ENCODE measurements around the gene TOMM6. TPM values are rescaled to one million over a fixed set of nuclear protein-coding genes. Genes with fewer than 3 reads are reported as not detected.
"Not testable (repeated sequence)": the region's sequence is repeated elsewhere in the genome, so short reads cannot be mapped to it uniquely, and the experiment has no call there.

TOMM6 gene
- total and polyA plus RNA-seq, 4 experiments from 2014 or later, result 118 to 353 (median 213) TPM

- ChIA-PET POLR2A (ENCODE audit: partially characterized antibody) (no interaction called here), CTCF (ENCODE audit: partially characterized antibody) (no interaction called here)
- H3K36me3 Mint-ChIP-seq, result no peaks in the 10 kb centered on the region
- no peak overlapping the region for H3K27ac Mint-ChIP-seq
- no peaks in the 10 kb centered on the region for H3K4me1 Mint-ChIP-seq
- Histone ChIP-seq H3K4me3 (ENCODE audit: low read length in 2 of 2) (no peak overlapping the region), H3K4me1 (ENCODE audit: insufficient read depth, low read length) (no peaks in the 10 kb centered on the region), H3K9me3 (ENCODE audit: control insufficient read depth in 1 of 2, low read length in 2 of 2) (no peaks in the 10 kb centered on the region), H3K36me3 (ENCODE audit: insufficient read depth, low read length) (no peaks in the 10 kb centered on the region), H3K27ac (ENCODE audit: low read depth, low read length) (no peak overlapping the region), H3K27me3 (ENCODE audit: insufficient read depth, low read length) (no peaks in the 10 kb centered on the region)
- peaks cover 0 to 3% of the 10 kb centered on the region in 2 donors for H3K27me3 Mint-ChIP-seq
- no peaks in the 10 kb centered on the region for H3K9me3 Mint-ChIP-seq
- intact Hi-C loops (cut with micrococcal nuclease), result no loop called here
- no peak overlapping the region for H3K4me3 Mint-ChIP-seq
- no peak for DNase-seq
Observed at GRCh38 chr6:41757271-41757670, 30.2 kb upstream of the TOMM6 start.

GRCh38 chr6:41757931-41758640 lies 29.4 kb upstream of the TOMM6 start:
- POLR2A ChIA-PET (ENCODE audit: partially characterized antibody), result no interaction called here

GRCh38 chr6:41758641-41759035 lies 28.9 kb upstream of the TOMM6 start:
- no peak for DNase-seq
- ChIA-PET POLR2A (ENCODE audit: partially characterized antibody) (no interaction called here), CTCF (ENCODE audit: partially characterized antibody) (no interaction called here)
- H3K4me1 Mint-ChIP-seq, result no peaks in the 10 kb centered on the region
- Histone ChIP-seq H3K4me1 (ENCODE audit: insufficient read depth, low read length) (no peaks in the 10 kb centered on the region), H3K36me3 (ENCODE audit: insufficient read depth, low read length) (no peaks in the 10 kb centered on the region), H3K27me3 (ENCODE audit: insufficient read depth, low read length) (no peaks in the 10 kb centered on the region), H3K9me3 (ENCODE audit: control insufficient read depth in 1 of 2, low read length in 2 of 2) (no peaks in the 10 kb centered on the region), H3K27ac (ENCODE audit: low read depth, low read length) (no peak overlapping the region), H3K4me3 (ENCODE audit: low read length in 2 of 2) (no peak overlapping the region)
- no peaks in the 10 kb centered on the region for H3K36me3 Mint-ChIP-seq
- intact Hi-C loops (cut with micrococcal nuclease), result no loop called here
- no peak overlapping the region for H3K4me3 Mint-ChIP-seq
- H3K27ac Mint-ChIP-seq, result no peak overlapping the region
- no peaks in the 10 kb centered on the region for H3K9me3 Mint-ChIP-seq
- H3K27me3 Mint-ChIP-seq, result peaks cover 0 to 4% of the 10 kb centered on the region in 2 donors

More at GRCh38 chr6:41757931-41758640, 29.4 kb upstream of the TOMM6 start:
- H3K9me3 Mint-ChIP-seq, result no peaks in the 10 kb centered on the region
- Histone ChIP-seq H3K27me3 (ENCODE audit: insufficient read depth, low read length) (no peaks in the 10 kb centered on the region), H3K4me1 (ENCODE audit: insufficient read depth, low read length) (no peaks in the 10 kb centered on the region), H3K4me3 (ENCODE audit: low read length in 2 of 2) (no peak overlapping the region), H3K27ac (ENCODE audit: low read depth, low read length) (no peak overlapping the region), H3K9me3 (ENCODE audit: control insufficient read depth in 1 of 2, low read length in 2 of 2) (no peaks in the 10 kb centered on the region), H3K36me3 (ENCODE audit: insufficient read depth, low read length) (no peaks in the 10 kb centered on the region)
- intact Hi-C loops (cut with micrococcal nuclease), result no loop called here
- peaks cover 0 to 4% of the 10 kb centered on the region in 2 donors for H3K27me3 Mint-ChIP-seq
- CTCF ChIA-PET (ENCODE audit: partially characterized antibody), result no interaction called here
- H3K4me1 Mint-ChIP-seq, result no peaks in the 10 kb centered on the region
- no peak overlapping the region for H3K27ac Mint-ChIP-seq
- no peak for DNase-seq
- H3K36me3 Mint-ChIP-seq, result no peaks in the 10 kb centered on the region
- no peak overlapping the region for H3K4me3 Mint-ChIP-seq

DNA sequence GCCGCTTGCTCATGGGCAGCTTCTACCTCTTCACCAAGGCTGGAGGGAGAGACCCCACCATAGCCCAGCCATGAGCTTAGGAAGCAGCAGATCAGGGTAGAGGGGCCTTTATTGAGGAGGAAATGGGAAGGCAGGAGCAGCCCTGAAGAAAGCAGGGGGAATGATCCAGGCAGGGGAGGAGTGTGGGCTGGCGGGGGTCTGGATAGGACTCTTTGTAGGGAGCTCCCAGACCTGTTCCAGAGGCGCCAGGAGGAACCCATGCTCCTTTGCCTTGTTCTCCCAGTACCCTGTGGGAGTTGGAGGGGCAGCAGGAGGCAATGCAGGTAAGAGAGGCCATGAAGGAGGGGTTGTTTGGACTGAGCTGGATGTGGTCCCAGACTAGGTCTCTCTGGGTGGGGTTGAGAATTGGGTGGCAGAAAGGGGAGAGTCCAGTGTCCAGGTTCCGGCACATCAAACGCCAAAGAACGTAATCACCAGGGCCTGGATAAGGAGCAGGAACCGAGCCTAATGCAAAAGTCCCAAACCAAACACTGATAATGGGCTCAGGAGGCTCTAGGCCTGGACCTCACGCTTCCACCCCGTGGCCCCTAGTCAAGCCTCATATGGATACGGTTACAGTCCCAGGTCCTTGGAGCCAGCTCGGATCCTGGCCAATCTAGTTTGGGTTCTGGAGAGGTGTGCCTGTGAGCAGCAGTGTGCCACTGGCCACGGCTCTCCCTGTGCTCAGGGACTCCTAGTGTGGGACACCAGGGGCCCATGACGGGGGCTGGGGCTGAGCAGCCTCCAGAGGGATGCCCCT lies 28.2 kb upstream of the TOMM6 start:
- Mint-ChIP-seq H3K4me3 (no peak overlapping the region), H3K36me3 (no peaks in the 10 kb centered on the region), H3K27ac (no peak overlapping the region), H3K27me3 (peaks cover 0 to 4% of the 10 kb centered on the region in 2 donors), H3K9me3 (no peaks in the 10 kb centered on the region), H3K4me1 (no peaks in the 10 kb centered on the region)
- Histone ChIP-seq H3K9me3 (ENCODE audit: control insufficient read depth in 1 of 2, low read length in 2 of 2) (no peaks in the 10 kb centered on the region), H3K27ac (ENCODE audit: low read depth, low read length) (no peak overlapping the region), H3K4me1 (ENCODE audit: insufficient read depth, low read length) (no peaks in the 10 kb centered on the region), H3K36me3 (ENCODE audit: insufficient read depth, low read length) (no peaks in the 10 kb centered on the region), H3K27me3 (ENCODE audit: insufficient read depth, low read length) (no peaks in the 10 kb centered on the region), H3K4me3 (ENCODE audit: low read length in 2 of 2) (no peak overlapping the region)
- intact Hi-C loops (cut with micrococcal nuclease), result no loop called here
- POLR2A ChIA-PET (ENCODE audit: partially characterized antibody), result no interaction called here
- no peak for DNase-seq
- CTCF ChIA-PET (ENCODE audit: partially characterized antibody), result no interaction called here

GRCh38 chr6:41759905-41760579 lies 27.5 kb upstream of the TOMM6 start:
- H3K9me3 Mint-ChIP-seq, result no peaks in the 10 kb centered on the region

DNA sequence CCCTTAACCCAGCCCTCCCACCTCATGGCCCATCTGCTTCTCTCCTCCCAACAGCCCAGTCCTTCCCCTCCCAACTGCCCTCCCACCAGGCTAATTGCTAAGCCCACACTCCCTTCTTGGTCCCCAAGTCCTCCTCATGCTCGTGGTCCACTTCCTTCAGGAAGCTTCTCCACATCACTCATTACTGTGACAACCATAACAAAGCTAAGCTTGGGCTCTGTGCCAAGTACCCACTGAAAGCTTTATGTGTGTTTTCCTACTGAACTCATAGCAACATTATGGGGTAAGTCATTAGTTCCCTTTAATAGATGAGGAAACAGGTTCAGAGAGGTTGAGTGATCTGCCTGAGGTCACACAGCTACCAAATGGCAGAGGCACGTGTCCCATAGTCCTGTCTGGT lies 24.0 kb upstream of the TOMM6 start:
- Histone ChIP-seq H3K36me3 (ENCODE audit: insufficient read depth, low read length) (no peaks in the 10 kb centered on the region), H3K4me1 (ENCODE audit: insufficient read depth, low read length) (no peaks in the 10 kb centered on the region), H3K27ac (ENCODE audit: low read depth, low read length) (no peak overlapping the region), H3K9me3 (ENCODE audit: control insufficient read depth in 1 of 2, low read length in 2 of 2) (no peaks in the 10 kb centered on the region), H3K4me3 (ENCODE audit: low read length in 2 of 2) (no peak overlapping the region), H3K27me3 (ENCODE audit: insufficient read depth, low read length) (no peaks in the 10 kb centered on the region)
- ChIA-PET POLR2A (ENCODE audit: partially characterized antibody) (no interaction called here), CTCF (ENCODE audit: partially characterized antibody) (interaction anchor here (1.2 kb wide), 1 partner anchor 161 kb away, joined by 3 read pairs; no protein-coding TSS in a partner anchor)
- Mint-ChIP-seq H3K27ac (no peak overlapping the region), H3K36me3 (peaks cover 0 to 3% of the 10 kb centered on the region in 2 donors), H3K4me1 (no peaks in the 10 kb centered on the region), H3K4me3 (no peak overlapping the region), H3K9me3 (no peaks in the 10 kb centered on the region), H3K27me3 (peaks cover 0 to 4% of the 10 kb centered on the region in 2 donors)
- no peak for DNase-seq
- intact Hi-C loops (cut with micrococcal nuclease), result no loop called here

More at GRCh38 chr6:41759905-41760579, 27.5 kb upstream of the TOMM6 start:
- Histone ChIP-seq H3K4me3 (ENCODE audit: low read length in 2 of 2) (no peak overlapping the region), H3K4me1 (ENCODE audit: insufficient read depth, low read length) (no peaks in the 10 kb centered on the region), H3K36me3 (ENCODE audit: insufficient read depth, low read length) (no peaks in the 10 kb centered on the region), H3K9me3 (ENCODE audit: control insufficient read depth in 1 of 2, low read length in 2 of 2) (no peaks in the 10 kb centered on the region), H3K27me3 (ENCODE audit: insufficient read depth, low read length) (no peaks in the 10 kb centered on the region), H3K27ac (ENCODE audit: low read depth, low read length) (no peak overlapping the region)
- Mint-ChIP-seq H3K27me3 (peaks cover 0 to 4% of the 10 kb centered on the region in 2 donors), H3K4me1 (no peaks in the 10 kb centered on the region), H3K4me3 (no peak overlapping the region), H3K27ac (no peak overlapping the region), H3K36me3 (no peaks in the 10 kb centered on the region)
- DNase-seq, result no peak
- ChIA-PET POLR2A (ENCODE audit: partially characterized antibody) (no interaction called here), CTCF (ENCODE audit: partially characterized antibody) (no interaction called here)
- intact Hi-C loops (cut with micrococcal nuclease), result no loop called here

DNA sequence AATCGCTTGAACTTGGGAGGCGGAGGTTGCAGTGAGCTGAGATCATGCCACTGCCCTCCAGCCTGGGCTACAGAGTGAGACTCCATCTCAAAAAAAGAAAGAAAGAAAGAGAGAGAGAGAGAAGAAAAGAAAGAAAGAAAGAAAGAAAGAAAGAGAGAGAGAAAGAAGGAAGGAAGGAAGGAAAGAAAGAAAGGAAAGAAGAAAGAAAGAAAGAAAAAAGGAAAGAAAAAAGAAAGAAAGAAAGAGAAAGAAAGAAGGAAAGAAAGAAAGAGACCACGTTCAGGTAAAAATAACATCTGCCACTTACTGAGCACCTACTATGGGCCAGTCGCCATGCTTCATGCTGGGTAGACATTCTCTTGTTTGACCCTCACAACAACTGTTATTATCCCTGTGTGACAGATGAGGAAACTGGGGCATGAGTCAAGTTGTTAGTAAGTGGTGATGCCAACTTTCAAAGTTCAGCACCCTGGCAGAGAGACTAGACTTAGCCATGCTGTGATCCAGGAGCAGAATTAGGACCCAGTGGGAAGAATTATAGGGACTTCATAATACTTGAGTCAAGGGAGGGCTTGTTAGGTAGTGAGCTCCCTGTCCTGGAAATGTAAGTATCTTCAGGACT lies 21.3 kb upstream of the TOMM6 start:
- H3K4me3 Mint-ChIP-seq; intact Hi-C loops (cut with micrococcal nuclease); H3K4me3 ChIP-seq (ENCODE audit: low read length in 2 of 2); H3K4me1 ChIP-seq (ENCODE audit: insufficient read depth, low read length); H3K9me3 ChIP-seq (ENCODE audit: control insufficient read depth in 1 of 2, low read length in 2 of 2); H3K27me3 ChIP-seq (ENCODE audit: insufficient read depth, low read length); CTCF ChIA-PET (ENCODE audit: partially characterized antibody); H3K27me3 Mint-ChIP-seq; H3K9me3 Mint-ChIP-seq; DNase-seq; H3K36me3 ChIP-seq (ENCODE audit: insufficient read depth, low read length); H3K27ac ChIP-seq (ENCODE audit: low read depth, low read length); H3K4me1 Mint-ChIP-seq; H3K36me3 Mint-ChIP-seq: not testable (repeated sequence)
- POLR2A ChIA-PET (ENCODE audit: partially characterized antibody), result interaction anchor here (0.8 kb wide), 1 partner anchor 21 kb away, joined by 3 read pairs; the partner anchor contains the start of gene TOMM6
- H3K27ac Mint-ChIP-seq, result peak overlapping the region in 2 of 7 donors; percentile 22 to 49
